Measurements from ENCODE around the gene ZMYND15.

GRCh38 chr17:4790705-4791088 lies 51.1 kb downstream of the ZMYND15 start:
- TF ChIP-seq CTCF (IDR thresholded peaks at IDR 0.05; ENCODE audit: insufficient read depth, low read length) (no peak), GABPA (IDR thresholded peaks at IDR 0.05; ENCODE audit: low read depth) (no peak), POLR2AphosphoS5 (IDR thresholded peaks at IDR 0.05; ENCODE audit: low read depth) (no peak), SPI1 (IDR thresholded peaks at IDR 0.05; ENCODE audit: borderline replicate concordance, low read depth) (no peak)
- TF ChIP-seq, protein P1, sequence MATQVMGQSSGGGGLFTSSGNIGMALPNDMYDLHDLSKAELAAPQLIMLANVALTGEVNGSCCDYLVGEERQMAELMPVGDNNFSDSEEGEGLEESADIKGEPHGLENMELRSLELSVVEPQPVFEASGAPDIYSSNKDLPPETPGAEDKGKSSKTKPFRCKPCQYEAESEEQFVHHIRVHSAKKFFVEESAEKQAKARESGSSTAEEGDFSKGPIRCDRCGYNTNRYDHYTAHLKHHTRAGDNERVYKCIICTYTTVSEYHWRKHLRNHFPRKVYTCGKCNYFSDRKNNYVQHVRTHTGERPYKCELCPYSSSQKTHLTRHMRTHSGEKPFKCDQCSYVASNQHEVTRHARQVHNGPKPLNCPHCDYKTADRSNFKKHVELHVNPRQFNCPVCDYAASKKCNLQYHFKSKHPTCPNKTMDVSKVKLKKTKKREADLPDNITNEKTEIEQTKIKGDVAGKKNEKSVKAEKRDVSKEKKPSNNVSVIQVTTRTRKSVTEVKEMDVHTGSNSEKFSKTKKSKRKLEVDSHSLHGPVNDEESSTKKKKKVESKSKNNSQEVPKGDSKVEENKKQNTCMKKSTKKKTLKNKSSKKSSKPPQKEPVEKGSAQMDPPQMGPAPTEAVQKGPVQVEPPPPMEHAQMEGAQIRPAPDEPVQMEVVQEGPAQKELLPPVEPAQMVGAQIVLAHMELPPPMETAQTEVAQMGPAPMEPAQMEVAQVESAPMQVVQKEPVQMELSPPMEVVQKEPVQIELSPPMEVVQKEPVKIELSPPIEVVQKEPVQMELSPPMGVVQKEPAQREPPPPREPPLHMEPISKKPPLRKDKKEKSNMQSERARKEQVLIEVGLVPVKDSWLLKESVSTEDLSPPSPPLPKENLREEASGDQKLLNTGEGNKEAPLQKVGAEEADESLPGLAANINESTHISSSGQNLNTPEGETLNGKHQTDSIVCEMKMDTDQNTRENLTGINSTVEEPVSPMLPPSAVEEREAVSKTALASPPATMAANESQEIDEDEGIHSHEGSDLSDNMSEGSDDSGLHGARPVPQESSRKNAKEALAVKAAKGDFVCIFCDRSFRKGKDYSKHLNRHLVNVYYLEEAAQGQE (IDR thresholded peaks at IDR 0.05; ENCODE audit: insufficient replicate concordance, low read depth) = no peak
